A549 (cell line): Measurements from ENCODE around the gene LRRC7. TPM values are rescaled to one million over a fixed set of nuclear protein-coding genes. Genes with fewer than 3 reads are reported as not detected.

Source experiments
- ATAC-seq, 2 experiments: fragments of 200-7000 bp in 1 of 2; fragments of >200 bp in 1 of 2; cut with Nextera tagmentation in 1 of 2; cut with Tn5 transposase in 1 of 2; 3 replicates each; pipeline versions ENCODE4 v1.8.0 to v1.9.1; 2018 to 2020; ENCODE audit warnings: mild to moderate bottlenecking in 1 of 2, moderate library complexity in 1 of 2
- CTCF ChIA-PET: fragments of 300-600 bp; sonication (Branson Sonifier 250); formaldehyde crosslinking; extraction: SDS; loops from one replicate; lab custom pipeline; 2021; ENCODE audit warnings: antibody characterized with exemption, inconsistent platforms; lab: Yijun Ruan, JAX
- POLR2A ChIA-PET: fragments of 350-600 bp; formaldehyde crosslinking; extraction: SDS; loops from one replicate; lab custom pipeline; 2021; ENCODE audit warnings: antibody characterized with exemption, inconsistent platforms; lab: Yijun Ruan, JAX
- DNase-seq, 2 experiments: peaks; one replicate each; pipeline versions ENCODE4 v3.0.0 to v3.0.0-alpha.2; 2011 to 2016; ENCODE audit warnings: low read depth in 1 of 2, low spot score in 1 of 2
- FAIRE-seq: peaks from 2 replicates; lab custom pipeline; 2011; peaks lifted over from hg19 to GRCh38; lab: Jason Lieb, UNC
- H3K27ac ChIP-seq, 2 experiments: fragments of >200 bp; sonication (Bioruptor Twin); formaldehyde crosslinking; 3 replicates each; pipeline ENCODE4 v1.5.1; 2016 to 2017
- H3K4me1 ChIP-seq: fragments of >200 bp; sonication (Bioruptor Twin); formaldehyde crosslinking; 3 replicates; pipeline ENCODE4 v1.6.1; 2016
- H3K4me2 ChIP-seq: fragments of >200 bp; sonication (Bioruptor Twin); formaldehyde crosslinking; 3 replicates; pipeline ENCODE4 v1.6.1; 2016
- H3K4me3 ChIP-seq: fragments of >200 bp; sonication (Bioruptor Twin); formaldehyde crosslinking; 3 replicates; pipeline ENCODE4 v1.5.1; 2016
- H3K9me3 ChIP-seq: fragments of >200 bp; sonication (Bioruptor Twin); formaldehyde crosslinking; 3 replicates; pipeline ENCODE4 v1.6.1; 2016
- BCL3 ChIP-seq: fragments of >200 bp; sonication (Bioruptor Twin); formaldehyde crosslinking; IDR thresholded peaks from 3 replicates; pipeline ENCODE4 v1.6.1; 2016
- BHLHE40 ChIP-seq: IDR thresholded peaks from 2 replicates; pipeline ENCODE4 v1.6.1; 2012; ENCODE audit warnings: low read depth, low read length, inconsistent platforms
- CHD4 ChIP-seq: fragments of 200-600 bp; sonication (generic); IDR thresholded peaks from 2 replicates; pipeline ENCODE4 v1.6.1; 2016; ENCODE audit warnings: antibody characterized with exemption, mild to moderate bottlenecking, borderline replicate concordance
- FOXS1 ChIP-seq: fragments of 250-450 bp; sonication (Bioruptor Pico); IDR thresholded peaks from 2 replicates; pipeline ENCODE4 v1.5.0; 2020; ENCODE audit warnings: mild to moderate bottlenecking, moderate library complexity
- GATA3 ChIP-seq: IDR thresholded peaks from 2 replicates; pipeline ENCODE4 v1.6.1; 2012; ENCODE audit warnings: borderline replicate concordance
- HOXB5 ChIP-seq: fragments of 250-450 bp; sonication (Bioruptor Pico); IDR thresholded peaks from 2 replicates; pipeline ENCODE4 v1.5.0; 2020; ENCODE audit warnings: mild to moderate bottlenecking, moderate library complexity
- JUN ChIP-seq, 2 experiments: fragments of >200 bp; sonication (Bioruptor Twin); formaldehyde crosslinking; IDR thresholded peaks; 2 replicates in 1 of 2; 3 replicates in 1 of 2; pipeline ENCODE4 v1.6.1; 2016 to 2017
- JUNB ChIP-seq: fragments of >200 bp; sonication (Bioruptor Twin); formaldehyde crosslinking; IDR thresholded peaks from 2 replicates; pipeline ENCODE4 v1.6.1; 2016
- MAFK ChIP-seq: fragments of 450-650 bp; IDR thresholded peaks from 2 replicates; pipeline ENCODE4 v1.6.1; 2014; ENCODE audit not compliant: partially characterized antibody
- RARB ChIP-seq: fragments of 250-450 bp; sonication (Bioruptor Pico); IDR thresholded peaks from 2 replicates; pipeline ENCODE4 v1.8.0; 2021; ENCODE audit warnings: mild to moderate bottlenecking, moderate library complexity
- REST ChIP-seq: fragments of 200-600 bp; sonication (generic); IDR thresholded peaks from 2 replicates; pipeline ENCODE4 v1.6.1; 2016; ENCODE audit warnings: antibody characterized with exemption, mild to moderate bottlenecking, moderate library complexity
- RFX5 ChIP-seq: fragments of 450-650 bp; IDR thresholded peaks from 2 replicates; pipeline ENCODE4 v1.7.1; 2014; ENCODE audit warnings: antibody characterized with exemption, mild to moderate bottlenecking, moderate library complexity
- TFCP2L1 ChIP-seq: fragments of 250-450 bp; sonication (Bioruptor Pico); IDR thresholded peaks from 2 replicates; pipeline ENCODE4 v1.5.0; 2021; ENCODE audit warnings: mild to moderate bottlenecking
- TP53 ChIP-seq: fragments of 250-450 bp; sonication (Bioruptor Pico); IDR thresholded peaks from 2 replicates; pipeline ENCODE4 v1.5.0; 2021; ENCODE audit warnings: mild to moderate bottlenecking, moderate library complexity
- ZFP36 ChIP-seq: fragments of 450-650 bp; IDR thresholded peaks from 2 replicates; pipeline ENCODE4 v1.6.1; 2014; ENCODE audit warnings: borderline replicate concordance; ENCODE audit not compliant: partially characterized antibody
- WGBS: methylation state at CpG from one replicate; pipeline ENCODE4 v1.1.6; 2017; ENCODE audit errors: missing lambda C conversion rate; 5-methylcytosine and 5-hydroxymethylcytosine counted together
- polyA plus RNA-seq, 4 experiments: library from polyadenylated mRNA; depleted of rRNA in 3 of 4; stranded (reverse); fragments of >200 nt; fragmentation: RNase III in 1 of 4; extraction: RNeasy Plus Mini Kit Qiagen cat#74134 plus additional on column Dnase treatment in 1 of 4; gene quantifications; 2 replicates in 3 of 4; 3 replicates in 1 of 4; pipeline ENCODE4 v1.2.3, GENCODE V29; 2011 to 2017

Gene LRRC7
- polyA plus RNA-seq, 2 of the 4 experiments (the other 2 are of a cell fraction): not detected

GRCh38 chr1:70169018-70169839 is 601.5 kb downstream of the LRRC7 start:
- Histone ChIP-seq H3K27ac (no peak overlapping the region), H3K9me3 (no peaks in the 10 kb centered on the region), H3K4me3 (no peak overlapping the region), H3K4me1 (no peaks in the 10 kb centered on the region), H3K4me2 (no peak overlapping the region)
- DNase-seq: no peak
- WGBS: 84% methylated on average over 5 of the region's 5 CpGs
- ChIA-PET POLR2A (no interaction called here), CTCF (no interaction called here)
- ATAC-seq: no peak
- TF ChIP-seq GATA3 (no peak), FOXS1 (CRISPR knock-in tag) (no peak), TFCP2L1 (CRISPR knock-in tag) (no peak), TP53 (CRISPR knock-in tag) (no peak), CHD4 (no peak), RARB (CRISPR knock-in tag) (no peak), JUNB (no peak), BCL3 (no peak), MAFK (no peak), ZFP36 (no peak)
- FAIRE-seq: no peak

GRCh38 chr1:70171512-70171911 is 603.8 kb downstream of the LRRC7 start:
- DNase-seq (no peak), FAIRE-seq (no peak), ATAC-seq (no peak)
- ChIA-PET CTCF (no interaction called here), POLR2A (no interaction called here)
- no peak overlapping the region for H3K27ac ChIP-seq
- H3K4me2 ChIP-seq: no peak overlapping the region
- 100% methylated on average over 1 of the region's 1 CpG for WGBS
- H3K9me3 ChIP-seq: no peaks in the 10 kb centered on the region
- TF ChIP-seq BHLHE40 (no peak), HOXB5 (CRISPR knock-in tag) (no peak), JUN (IDR thresholded peaks at IDR 0.05) (no peak), REST (no peak), RFX5 (no peak)
- H3K4me3 ChIP-seq: no peak overlapping the region
- no peaks in the 10 kb centered on the region for H3K4me1 ChIP-seq
